HG02973 (cell line): ENCODE measurements around the gene RBM6.
"Not testable (repeated sequence)": the region's sequence is repeated elsewhere in the genome, so short reads cannot be mapped to it uniquely, and the experiment has no call there.

Experiments
- ATAC-seq: cut with Tn5 transposase; IDR thresholded peaks from one replicate; pipeline ENCODE4 v1.9.1; 2021; ENCODE audit warnings: moderate library complexity; ENCODE audit not compliant: unreplicated experiment

The RBM6 gene

GRCh38 chr3:49916686-49917085, 23.3 kb upstream of the RBM6 start:
- ATAC-seq, result no peak

GRCh38 chr3:49917806-49918590, 22.0 kb upstream of the RBM6 start:
- not testable (repeated sequence) for ATAC-seq

GRCh38 chr3:49924683-49925082, 15.3 kb upstream of the RBM6 start:
- ATAC-seq, result no peak

- no peak for ATAC-seq
These were observed 14.5 kb upstream of the RBM6 start for GRCh38 chr3:49925485-49925884.

- no peak for ATAC-seq
These were observed 13.7 kb upstream of the RBM6 start for GRCh38 chr3:49926117-49926728.

- no peak for ATAC-seq
These were observed 12.2 kb upstream of the RBM6 start for GRCh38 chr3:49927798-49928197.

GRCh38 chr3:49928481-49929017, 11.4 kb upstream of the RBM6 start:
- ATAC-seq, result no peak

- ATAC-seq, result peak; percentile 81
These were observed 10.4 kb upstream of the RBM6 start, which contains the start of gene MON1A for GRCh38 chr3:49929291-49930167. TSS of gene MON1A (minus strand) at chr3:49929811. CDS start at chr3:49913346, 16,465 bp downstream.

GRCh38 chr3:49930168-49930690, 9.7 kb upstream of the RBM6 start:
- no peak for ATAC-seq

GRCh38 chr3:49930922-49931321, 9.0 kb upstream of the RBM6 start:
- no peak for ATAC-seq

GRCh38 chr3:49932281-49932680, 7.7 kb upstream of the RBM6 start:
- ATAC-seq, result not testable (repeated sequence)

- ATAC-seq, result no peak
These were observed 2.9 kb upstream of the RBM6 start for GRCh38 chr3:49937090-49937489.

GRCh38 chr3:49940667-49941249, 808 bp downstream of the RBM6 start:
- ATAC-seq, result no peak

GRCh38 chr3:49942651-49943050, 2.7 kb downstream of the RBM6 start:
- ATAC-seq, result no peak

GRCh38 chr3:49952924-49953323, 13.0 kb downstream of the RBM6 start:
- no peak for ATAC-seq

GRCh38 chr3:49955636-49956035, 15.7 kb downstream of the RBM6 start:
- ATAC-seq, result no peak

- ATAC-seq, result no peak
These were observed 26.4 kb downstream of the RBM6 start for GRCh38 chr3:49966233-49966942.

GRCh38 chr3:49967291-49967690, 27.3 kb downstream of the RBM6 start:
- no peak for ATAC-seq

- no peak for ATAC-seq
These were observed 28.4 kb downstream of the RBM6 start for GRCh38 chr3:49968346-49968745.

- ATAC-seq, result no peak
These were observed 32.7 kb downstream of the RBM6 start for GRCh38 chr3:49972656-49973055.
